Activated CD8-positive, alpha-beta memory T cell treated with anti-CD3 and anti-CD28 coated beads, Interleukin-2, amount 50 U/mL, for 1 hour (primary cell): ENCODE results near the gene CHAF1A.

Experiments
- DNase-seq: peaks from one replicate; pipeline ENCODE4 v3.0.0-alpha.2; 2020; ENCODE audit errors: extremely low read depth

The CHAF1A gene

GRCh38 chr19:4405977-4406376 lies 3.5 kb downstream of the CHAF1A start:
- DNase-seq: no peak

GRCh38 chr19:4406626-4407025 lies 4.2 kb downstream of the CHAF1A start:
- DNase-seq: no peak

- no peak for DNase-seq
Observed at GRCh38 chr19:4409123-4409933, 6.9 kb downstream of the CHAF1A start.

GRCh38 chr19:4413588-4413987 lies 11.1 kb downstream of the CHAF1A start:
- DNase-seq: no peak

GRCh38 chr19:4414144-4414799 lies 11.8 kb downstream of the CHAF1A start:
- DNase-seq: no peak

- no peak for DNase-seq
Observed at GRCh38 chr19:4414800-4415321, 12.4 kb downstream of the CHAF1A start.

GRCh38 chr19:4415352-4415751 lies 12.9 kb downstream of the CHAF1A start:
- DNase-seq: no peak

GRCh38 chr19:4416268-4416667 lies 13.8 kb downstream of the CHAF1A start:
- no peak for DNase-seq

GRCh38 chr19:4423416-4424126 lies 21.1 kb downstream of the CHAF1A start:
- DNase-seq: no peak

- no peak for DNase-seq
Observed at GRCh38 chr19:4425537-4425936, 23.1 kb downstream of the CHAF1A start.

- DNase-seq: no peak
Observed at GRCh38 chr19:4428326-4428975, 26.0 kb downstream of the CHAF1A start.

GRCh38 chr19:4429256-4429655 lies 26.8 kb downstream of the CHAF1A start:
- no peak for DNase-seq

GRCh38 chr19:4429771-4430171 lies 27.3 kb downstream of the CHAF1A start:
- no peak for DNase-seq

GRCh38 chr19:4430760-4431159 lies 28.3 kb downstream of the CHAF1A start:
- no peak for DNase-seq

GRCh38 chr19:4431296-4431695 lies 28.9 kb downstream of the CHAF1A start:
- DNase-seq: no peak

- DNase-seq: no peak
Observed at GRCh38 chr19:4431808-4432674, 29.6 kb downstream of the CHAF1A start.

- DNase-seq: no peak
Observed at GRCh38 chr19:4432918-4433506, 30.6 kb downstream of the CHAF1A start.

GRCh38 chr19:4434391-4434790 lies 32.0 kb downstream of the CHAF1A start:
- no peak for DNase-seq

- DNase-seq: no peak
Observed at GRCh38 chr19:4436231-4436630, 33.8 kb downstream of the CHAF1A start.

- DNase-seq: no peak
Observed at GRCh38 chr19:4437103-4437502, 34.7 kb downstream of the CHAF1A start.

- DNase-seq: no peak
Observed at GRCh38 chr19:4439243-4439642, 36.8 kb downstream of the CHAF1A start.
